Smooth muscle cell (in vitro differentiated cells): ENCODE measurements around the gene BANP. TPM values are rescaled to one million over a fixed set of nuclear protein-coding genes. Genes with fewer than 3 reads are reported as not detected.
"Not testable (repeated sequence)": the region's sequence is repeated elsewhere in the genome, so short reads cannot be mapped to it uniquely, and the experiment has no call there.

Source experiments
- DNase-seq: peaks from one replicate; lab custom pipeline; 2025; ENCODE audit not compliant: unreplicated experiment; lab: John Stamatoyannopoulos, UW
- H2AFZ ChIP-seq: fragments of 200-600 bp; sonication (generic); 2 replicates; pipeline ENCODE4 v1.6.0; 2016; ENCODE audit warnings: antibody characterized with exemption, low read depth, mild to moderate bottlenecking
- H3F3A ChIP-seq: fragments of 200-600 bp; sonication (generic); 2 replicates; pipeline ENCODE4 v1.6.0; 2017; ENCODE audit warnings: antibody characterized with exemption, low read depth
- H3K27ac ChIP-seq: fragments of 200-600 bp; sonication (generic); 2 replicates; pipeline ENCODE4 v1.5.1; 2016; ENCODE audit warnings: low read depth, mild to moderate bottlenecking
- H3K27me3 ChIP-seq: fragments of 200-600 bp; sonication (generic); 2 replicates; pipeline ENCODE4 v1.6.1; 2016; ENCODE audit warnings: low read depth, mild to moderate bottlenecking
- H3K36me3 ChIP-seq: fragments of 200-600 bp; sonication (generic); 2 replicates; pipeline ENCODE4 v1.5.1; 2016; ENCODE audit warnings: low read depth
- H3K4me1 ChIP-seq: fragments of 200-600 bp; sonication (generic); 2 replicates; pipeline ENCODE4 v1.5.1; 2016; ENCODE audit warnings: low read depth
- H3K4me2 ChIP-seq: fragments of 200-600 bp; sonication (generic); 2 replicates; pipeline ENCODE4 v1.6.0; 2016; ENCODE audit warnings: mild to moderate bottlenecking
- H3K4me3 ChIP-seq: fragments of 200-600 bp; sonication (generic); 2 replicates; pipeline ENCODE4 v1.5.1; 2016; ENCODE audit warnings: mild to moderate bottlenecking
- H3K79me2 ChIP-seq: fragments of 200-600 bp; sonication (generic); 2 replicates; pipeline ENCODE4 v1.6.0; 2016; ENCODE audit warnings: low read depth, mild to moderate bottlenecking
- H3K9ac ChIP-seq: fragments of 200-600 bp; sonication (generic); 2 replicates; pipeline ENCODE4 v1.6.0; 2016; ENCODE audit warnings: low read depth
- H3K9me3 ChIP-seq: fragments of 200-600 bp; sonication (generic); replicated peaks from 2 replicates; pipeline ENCODE4 v1.5.1; 2016; ENCODE audit warnings: low read depth
- H4K20me1 ChIP-seq: fragments of 200-600 bp; sonication (generic); 2 replicates; pipeline ENCODE4 v1.6.0; 2016; ENCODE audit warnings: low read depth
- CTCF ChIP-seq: fragments of 200-600 bp; sonication (generic); IDR thresholded peaks from 2 replicates; pipeline ENCODE4 v1.5.1; 2017; ENCODE audit warnings: borderline replicate concordance, mild to moderate bottlenecking, antibody characterized with exemption; ENCODE audit not compliant: insufficient read depth, poor library complexity, severe bottlenecking
- WGBS: methylation state at CpG from one replicate; pipeline ENCODE4 v1.1.7; 2016; ENCODE audit warnings: low lambda C conversion rate; 5-methylcytosine and 5-hydroxymethylcytosine counted together
- polyA plus RNA-seq: library from polyadenylated mRNA; unstranded; fragments of >200 nt; fragmentation: Nextera tagmentation; extraction: Ambion mirVana; gene quantifications from 2 replicates; pipeline ENCODE4 v1.2.1, GENCODE V29; 2016
- total RNA-seq: library from RNA; depleted of rRNA; stranded (reverse); fragments of >200 nt; gene quantifications from 2 replicates; pipeline ENCODE4 v1.2.3, GENCODE V29; 2014

Gene BANP
- total and polyA plus RNA-seq, 2 experiments from 2014 or later = 11.5 to 19.5 TPM

- 92% methylated on average over 8 of the region's 8 CpGs for WGBS
- TF ChIP-seq CTCF = no peak
- DNase-seq = no peak
Measured at GRCh38 chr16:87996962-87997880, 46.0 kb downstream of the BANP start.

GRCh38 chr16:87998184-87998793 lies 47.1 kb downstream of the BANP start:
- H3K9ac ChIP-seq, H3F3A ChIP-seq, H3K79me2 ChIP-seq, H3K36me3 ChIP-seq, H2AFZ ChIP-seq, DNase-seq, H3K9me3 ChIP-seq, H3K27ac ChIP-seq, H3K27me3 ChIP-seq, H3K4me2 ChIP-seq, H3K4me1 ChIP-seq, H3K4me3 ChIP-seq: not testable (repeated sequence)
- 96% methylated on average over 27 of the region's 32 CpGs for WGBS
- H4K20me1 ChIP-seq = peaks cover 71% of the 10 kb centered on the region

More at GRCh38 chr16:87996962-87997880, 46.0 kb downstream of the BANP start:
- Histone ChIP-seq H2AFZ (no peak overlapping the region), H3K4me3 (no peak overlapping the region), H3K79me2 (peaks cover 3% of the 10 kb centered on the region), H3K27me3 (no peaks in the 10 kb centered on the region), H3K4me2 (no peak overlapping the region), H3K27ac (no peak overlapping the region), H4K20me1 (peaks cover 66% of the 10 kb centered on the region), H3K36me3 (no peaks in the 10 kb centered on the region), H3K4me1 (no peaks in the 10 kb centered on the region), H3K9me3 (no peaks in the 10 kb centered on the region), H3F3A (no peaks in the 10 kb centered on the region), H3K9ac (no peak overlapping the region)

- H4K20me1 ChIP-seq = peaks cover 73% of the 10 kb centered on the region
- H3K4me3 ChIP-seq, H3K9me3 ChIP-seq, DNase-seq, H2AFZ ChIP-seq, H3K4me2 ChIP-seq, H3K27me3 ChIP-seq, H3K9ac ChIP-seq, H3F3A ChIP-seq, H3K36me3 ChIP-seq, H3K4me1 ChIP-seq, H3K27ac ChIP-seq, H3K79me2 ChIP-seq: not testable (repeated sequence)
- 95% methylated on average over 29 of the region's 29 CpGs for WGBS
Measured at GRCh38 chr16:87998992-87999391, 47.8 kb downstream of the BANP start.

- TF ChIP-seq CTCF = no peak
- Histone ChIP-seq H3K9ac (no peak overlapping the region), H3K9me3 (no peaks in the 10 kb centered on the region), H2AFZ (no peak overlapping the region), H3K27ac (no peak overlapping the region), H3K36me3 (no peaks in the 10 kb centered on the region), H3K79me2 (peaks cover 3% of the 10 kb centered on the region), H3K27me3 (no peaks in the 10 kb centered on the region), H3F3A (no peaks in the 10 kb centered on the region), H3K4me3 (no peak overlapping the region), H3K4me2 (no peak overlapping the region), H3K4me1 (no peaks in the 10 kb centered on the region), H4K20me1 (peaks cover 57% of the 10 kb centered on the region)
- over 99% methylated on average over 6 of the region's 6 CpGs for WGBS
- DNase-seq = no peak
Measured at GRCh38 chr16:88002211-88002610, 51.0 kb downstream of the BANP start.
